HG03571 (cell line): ENCODE results near the gene PRKD2.

ENCODE experiments used
- ATAC-seq: cut with Tn5 transposase; IDR thresholded peaks from one replicate; pipeline ENCODE4 v1.9.1; 2021; ENCODE audit not compliant: unreplicated experiment

Gene PRKD2

GRCh38 chr19:46742926-46743480 lies 26.1 kb upstream of the PRKD2 start:
- no peak for ATAC-seq

- no peak for ATAC-seq
Measured at GRCh38 chr19:46741447-46741846, 24.5 kb upstream of the PRKD2 start.

GRCh38 chr19:46739290-46739771 lies 22.4 kb upstream of the PRKD2 start:
- ATAC-seq: no peak

GRCh38 chr19:46737761-46738171 lies 20.9 kb upstream of the PRKD2 start:
- no peak for ATAC-seq

GRCh38 chr19:46737298-46737654 lies 20.4 kb upstream of the PRKD2 start:
- no peak for ATAC-seq

- ATAC-seq: no peak
Measured at GRCh38 chr19:46736531-46737297, 19.8 kb upstream of the PRKD2 start.

- ATAC-seq: no peak
Measured at GRCh38 chr19:46733690-46734292, 16.9 kb upstream of the PRKD2 start.

GRCh38 chr19:46732966-46733689 lies 16.2 kb upstream of the PRKD2 start:
- ATAC-seq: no peak

- ATAC-seq: no peak
Measured at GRCh38 chr19:46732172-46732938, 15.4 kb upstream of the PRKD2 start.

- ATAC-seq: no peak
Measured at GRCh38 chr19:46731584-46731983, 14.7 kb upstream of the PRKD2 start.

- no peak for ATAC-seq
Measured at GRCh38 chr19:46731007-46731501, 14.1 kb upstream of the PRKD2 start.

GRCh38 chr19:46730595-46730994 lies 13.7 kb upstream of the PRKD2 start:
- ATAC-seq: no peak

- ATAC-seq: no peak
Measured at GRCh38 chr19:46730187-46730586, 13.3 kb upstream of the PRKD2 start.

GRCh38 chr19:46729696-46730095 lies 12.8 kb upstream of the PRKD2 start:
- no peak for ATAC-seq

GRCh38 chr19:46728693-46729339 lies 11.9 kb upstream of the PRKD2 start:
- ATAC-seq: no peak

- no peak for ATAC-seq
Measured at GRCh38 chr19:46728208-46728607, 11.3 kb upstream of the PRKD2 start.

GRCh38 chr19:46727757-46728156 lies 10.8 kb upstream of the PRKD2 start:
- no peak for ATAC-seq

GRCh38 chr19:46726971-46727501 lies 10.1 kb upstream of the PRKD2 start:
- ATAC-seq: no peak

GRCh38 chr19:46726551-46726950 lies 9.6 kb upstream of the PRKD2 start:
- ATAC-seq: no peak

GRCh38 chr19:46725859-46726393 lies 9.0 kb upstream of the PRKD2 start:
- no peak for ATAC-seq
